GM12878 (cell line): Measurements from ENCODE around the gene OVCA2. TPM values are rescaled to one million over a fixed set of nuclear protein-coding genes. Genes with fewer than 3 reads are reported as not detected.

Source experiments
- ATAC-seq: fragments of 200-7000 bp; cut with Tn5 transposase; 3 replicates; pipeline ENCODE4 v1.9.1; 2020; ENCODE audit warnings: mild to moderate bottlenecking, moderate library complexity
- BruUV-seq: library from RNA; stranded (reverse); fragments of 400-500 nt; replicated peaks from 2 replicates; lab custom pipeline; 2021; lab: Mats Ljungman, UMichigan
- CTCF ChIA-PET: fragments of 300-600 bp; sonication (Branson Sonifier 250); formaldehyde crosslinking; extraction: SDS; loops from one replicate; lab custom pipeline; 2021; ENCODE audit warnings: inconsistent platforms; lab: Yijun Ruan, JAX
- POLR2A ChIA-PET: fragments of 350-600 bp; formaldehyde crosslinking; extraction: SDS; loops from one replicate; lab custom pipeline; 2021; ENCODE audit warnings: inconsistent platforms; lab: Charles Lee
- RAD21 ChIA-PET: fragments of 300-600 bp; sonication (Branson Sonifier 250); formaldehyde crosslinking; loops from one replicate; lab custom pipeline; 2023; ENCODE audit warnings: antibody characterized with exemption; ENCODE audit not compliant: unreplicated experiment; lab: Charles Lee
- SMC1A ChIA-PET: fragments of 300-600 bp; sonication (Branson Sonifier 250); formaldehyde crosslinking; loops from one replicate; lab custom pipeline; 2023; ENCODE audit not compliant: unreplicated experiment, uncharacterized antibody; lab: Charles Lee
- DNase-seq: peaks from one replicate; pipeline ENCODE4 v3.0.0-alpha.2; 2011; ENCODE audit warnings: low read depth, low spot score
- FAIRE-seq: peaks from 3 replicates; lab custom pipeline; 2011; peaks lifted over from hg19 to GRCh38; lab: Jason Lieb, UNC
- H2AFZ ChIP-seq: 2 replicates; pipeline ENCODE4 v1.6.0; 2011; ENCODE audit warnings: low read depth, low read length, control low read depth; ENCODE audit not compliant: control insufficient read depth
- H3K27ac ChIP-seq: 2 replicates; pipeline ENCODE4 v1.5.1; 2011; ENCODE audit warnings: control low read depth; ENCODE audit not compliant: control insufficient read depth, insufficient read depth
- H3K27me3 ChIP-seq, 2 experiments: replicated peaks in 1 of 2; 2 replicates each; pipeline versions ENCODE4 v1.6.0 to v1.6.1; 2011; ENCODE audit warnings: low read length in 1 of 2; ENCODE audit not compliant: control insufficient read depth in 2 of 2, insufficient read depth in 2 of 2
- H3K36me3 ChIP-seq, 2 experiments: 2 replicates each; pipeline ENCODE4 v1.5.1; 2011; ENCODE audit warnings: low read length in 1 of 2; ENCODE audit not compliant: control insufficient read depth in 2 of 2, insufficient read depth in 2 of 2
- H3K4me1 ChIP-seq: 2 replicates; pipeline ENCODE4 v1.6.1; 2011; ENCODE audit warnings: mild to moderate bottlenecking, low read length, moderate library complexity, mixed read lengths; ENCODE audit not compliant: control insufficient read depth, insufficient read depth
- H3K4me2 ChIP-seq: 2 replicates; pipeline ENCODE4 v1.6.0; 2011; ENCODE audit warnings: control low read depth; ENCODE audit not compliant: control insufficient read depth, insufficient read depth
- H3K4me3 ChIP-seq: fragments of 200-600 bp; sonication (generic); 2 replicates; pipeline ENCODE4 v1.5.1; 2016
- H3K79me2 ChIP-seq: 2 replicates; pipeline ENCODE4 v1.6.0; 2011; ENCODE audit warnings: low read length; ENCODE audit not compliant: control insufficient read depth, insufficient read depth
- H3K9ac ChIP-seq: 2 replicates; pipeline ENCODE4 v1.8.0; 2011; ENCODE audit warnings: low read length, control low read depth, mixed read lengths; ENCODE audit not compliant: control insufficient read depth, insufficient read depth
- H3K9me3 ChIP-seq: replicated peaks from 3 replicates; pipeline ENCODE4 v1.5.1; 2011; ENCODE audit warnings: mild to moderate bottlenecking, low read length; ENCODE audit not compliant: control insufficient read depth, insufficient read depth
- H4K20me1 ChIP-seq: 2 replicates; pipeline ENCODE4 v1.6.0; 2011; ENCODE audit not compliant: control insufficient read depth, insufficient read depth
- BHLHE40 ChIP-seq, 2 experiments: fragments of 450-650 bp in 1 of 2; IDR thresholded peaks; 2 replicates each; pipeline ENCODE4 v1.6.1; 2011 to 2017; ENCODE audit warnings: low read depth in 2 of 2, borderline replicate concordance in 1 of 2, improper control_type of control experiment in 1 of 2, low read length in 1 of 2, mild to moderate bottlenecking in 1 of 2
- CBFB ChIP-seq: IDR thresholded peaks from 2 replicates; pipeline ENCODE4 v1.6.1; 2016; ENCODE audit warnings: antibody characterized with exemption, low read depth
- CEBPZ ChIP-seq: fragments of 150-350 bp; IDR thresholded peaks from 2 replicates; pipeline ENCODE4 v1.6.1; 2016; ENCODE audit warnings: low read depth, low read length
- CHD2 ChIP-seq: IDR thresholded peaks from 2 replicates; pipeline ENCODE4 v1.6.1; 2011; ENCODE audit warnings: low read depth, low read length, improper control_type of control experiment, borderline replicate concordance
- GABPA ChIP-seq: IDR thresholded peaks from 2 replicates; pipeline ENCODE4 v1.6.1; 2014; ENCODE audit warnings: antibody characterized with exemption, low read depth, mild to moderate bottlenecking, inconsistent platforms
- JUNB ChIP-seq: IDR thresholded peaks from 2 replicates; pipeline ENCODE4 v1.6.1; 2016; ENCODE audit warnings: antibody characterized with exemption, mild to moderate bottlenecking
- MEF2B ChIP-seq: fragments of 450-650 bp; IDR thresholded peaks from 2 replicates; pipeline ENCODE4 v1.6.1; 2018; ENCODE audit warnings: mild to moderate bottlenecking, moderate library complexity; ENCODE audit not compliant: partially characterized antibody, poor library complexity, severe bottlenecking
- MTA2 ChIP-seq: fragments of 450-650 bp; IDR thresholded peaks from 2 replicates; pipeline ENCODE4 v1.6.1; 2016; ENCODE audit warnings: low read depth, mild to moderate bottlenecking, moderate library complexity
- MYC ChIP-seq: IDR thresholded peaks from 2 replicates; pipeline ENCODE4 v1.6.1; 2011; ENCODE audit warnings: mild to moderate bottlenecking, low read length, moderate library complexity, inconsistent platforms; ENCODE audit not compliant: insufficient read depth, insufficient replicate concordance, insufficient read length, severe bottlenecking
- REST ChIP-seq: IDR thresholded peaks from 2 replicates; pipeline ENCODE4 v1.6.1; 2012; ENCODE audit warnings: mild to moderate bottlenecking, low read depth, low read length
- SIN3A ChIP-seq: IDR thresholded peaks from 2 replicates; pipeline ENCODE4 v1.6.1; 2012; ENCODE audit warnings: low read depth, low read length, improper control_type of control experiment
- SPI1 ChIP-seq: IDR thresholded peaks from 2 replicates; pipeline ENCODE4 v1.6.1; 2011; ENCODE audit warnings: low read depth, mild to moderate bottlenecking, low read length, moderate library complexity, borderline replicate concordance; ENCODE audit not compliant: insufficient read depth
- YBX1 ChIP-seq: fragments of 450-650 bp; IDR thresholded peaks from 2 replicates; pipeline ENCODE4 v1.6.1; 2016; ENCODE audit warnings: antibody characterized with exemption
- ZNF217 ChIP-seq: fragments of 450-650 bp; IDR thresholded peaks from 2 replicates; pipeline ENCODE4 v1.6.1; 2017; ENCODE audit warnings: antibody characterized with exemption, mild to moderate bottlenecking
- ZNF384 ChIP-seq: IDR thresholded peaks from 2 replicates; pipeline ENCODE4 v1.6.1; 2012; ENCODE audit warnings: low read depth, mild to moderate bottlenecking, low read length, improper control_type of control experiment, borderline replicate concordance
- ZNF622 ChIP-seq: fragments of 450-650 bp; IDR thresholded peaks from 2 replicates; pipeline ENCODE4 v1.6.1; 2017; ENCODE audit warnings: mild to moderate bottlenecking, inconsistent platforms
- WGBS: methylation state at CpG from one replicate; pipeline ENCODE4 v1.1.6; 2016; ENCODE audit warnings: low lambda C conversion rate; ENCODE audit not compliant: insufficient replicate concordance, insufficient coverage; ENCODE audit errors: missing lambda C conversion rate; 5-methylcytosine and 5-hydroxymethylcytosine counted together
- in situ Hi-C: fragments of 300-500 bp; cut with MboI; formaldehyde crosslinking; loops from 9 replicates; pipeline ENCODE4 v1.14.3; 2018; ENCODE audit warnings: mixed read lengths
- intact Hi-C: fragments of 100-400 bp; cut with micrococcal nuclease; formaldehyde crosslinking; loops from one replicate; pipeline ENCODE4 v1.14.2; 2022; ENCODE audit not compliant: unreplicated experiment
- polyA plus RNA-seq, 11 experiments: library from polyadenylated mRNA; depleted of rRNA in 4 of 11; unstranded in 6 of 11; stranded (reverse) in 5 of 11; fragments of >200 nt; fragmentation: Nextera tagmentation in 4 of 11; fragmentation: Illumina TruSeq in 1 of 11; extraction: Ambion mirVana in 4 of 11; extraction: Trizol in 1 of 11; gene quantifications; 1 replicate in 1 of 11; 2 replicates in 10 of 11; pipeline versions ENCODE4 v1.2.1 to v1.2.3, GENCODE V29; 2011 to 2016; ENCODE audit warnings: inconsistent platforms in 2 of 11, missing spikeins in 2 of 11, low read depth in 1 of 11
- total RNA-seq, 4 experiments: library from RNA; depleted of rRNA in 3 of 4; stranded (reverse); fragments of >200 nt in 3 of 4; fragmentation: Illumina TruSeq in 1 of 4; extraction: Trizol in 1 of 4; gene quantifications; 2 replicates each; pipeline versions ENCODE4 v1.2.1 to v1.2.3, GENCODE V29; 2013 to 2021

OVCA2 gene
- total and polyA plus RNA-seq, 10 of the 15 experiments (the other 5 are each of a cell fraction or from before 2014, with no cell fraction given): 6.1 to 75.3 (median 40.7) TPM

DNA sequence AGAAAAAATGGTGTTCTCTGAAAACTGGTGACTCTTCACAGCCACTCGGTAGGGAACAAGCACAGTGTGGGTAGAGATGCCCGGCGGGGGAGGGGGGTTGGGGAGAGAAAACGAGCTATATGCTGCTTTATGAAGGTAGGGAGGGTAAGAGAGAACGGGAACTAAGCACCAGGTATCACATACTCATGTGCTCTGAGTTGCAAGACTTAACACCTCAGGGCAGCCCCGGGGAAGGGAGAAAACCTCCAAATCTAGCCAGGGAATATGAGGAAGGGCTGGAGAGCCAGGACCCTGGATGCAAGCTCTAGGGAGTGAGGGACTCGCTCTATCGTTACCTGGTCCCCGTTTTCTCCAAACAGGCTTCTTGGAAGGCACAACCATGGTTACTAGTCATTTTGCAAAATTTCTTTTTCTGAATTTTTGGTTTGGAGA lies 48.4 kb downstream of the OVCA2 start:
- ChIA-PET SMC1A (interaction anchor here (0.7 to 7.1 kb wide), 22 partner anchors 11 to 192 kb away, joined by 3 to 107 read pairs (median 12); partner anchors contain the start of gene HIC1), RAD21 (interaction anchor here (0.7 to 10.4 kb wide), 27 partner anchors 9 to 212 kb away, joined by 3 to 160 read pairs (median 7); partner anchors contain the start of gene HIC1), POLR2A (interaction anchor here (0.6 to 10.8 kb wide), 23 partner anchors 8 to 1352 kb away, joined by 3 to 148 read pairs (median 6); partner anchors contain the start of gene HIC1), CTCF (interaction anchor here (1.1 to 11.4 kb wide), 19 partner anchors 9 to 191 kb away, joined by 3 to 126 read pairs (median 7); partner anchors contain the start of gene HIC1)
- WGBS: 22% methylated on average over 9 of the region's 9 CpGs
- Histone ChIP-seq H3K4me2 (peak overlapping the region; percentile 86), H3K27me3 (no peaks in the 10 kb centered on the region), H3K4me1 (peaks cover 63% of the 10 kb centered on the region), H2AFZ (no peak overlapping the region), H3K27ac (peak overlapping the region; percentile 93), H3K79me2 (peaks cover 16% of the 10 kb centered on the region), H3K4me3 (peak overlapping the region; percentile 63), H3K9me3 (no peaks in the 10 kb centered on the region), H4K20me1 (no peaks in the 10 kb centered on the region), H3K36me3 (peaks cover 2 to 4% of the 10 kb centered on the region in 2 experiments; a peak in 2 of 4 replicates), H3K9ac (peak overlapping the region; percentile 68)
- ATAC-seq (peak; percentile 41), FAIRE-seq (no peak), DNase-seq (no peak)
- in situ Hi-C loops (no loop called here), intact Hi-C loops (loop anchor here (5.0 kb wide), 1 partner anchor 33 kb away; the partner anchor contains the start of gene HIC1)
- BruUV-seq: TSS peak; percentile 83
- TF ChIP-seq ZNF217: no peak
- no peak for TF ChIP-seq ZNF622
- TF ChIP-seq MEF2B: no peak
- no peak for TF ChIP-seq MYC
- 0 out of 2 replicates have a peak, but pooled peaks have one; percentile 8 for TF ChIP-seq YBX1
- no peak for TF ChIP-seq CEBPZ
- TF ChIP-seq BHLHE40 (IDR thresholded peaks at IDR 0.05; ENCODE audit: borderline replicate concordance in 1 of 2, low read depth in 2 of 2, low read length in 1 of 2): 0 out of 4 replicates have a peak, but pooled peaks of 1 of the 2 experiments have one; percentile 0
- 0 out of 2 replicates have a peak, but pooled peaks have one; percentile 44 for TF ChIP-seq CHD2
- TF ChIP-seq JUNB: no peak
- no peak for TF ChIP-seq REST
- TF ChIP-seq SPI1: 0 out of 2 replicates have a peak, but pooled peaks have one; percentile 16
- TF ChIP-seq GABPA: no peak
- no peak for TF ChIP-seq MTA2
- no peak for TF ChIP-seq SIN3A
- no peak; the same call in 1 of the 2 replicates for TF ChIP-seq CBFB
- TF ChIP-seq ZNF384: no peak
